HG02588 (cell line): Measurements from ENCODE around the gene SOAT2.
"Not testable (repeated sequence)": the region's sequence is repeated elsewhere in the genome, so short reads cannot be mapped to it uniquely, and the experiment has no call there.

Source experiments
- ATAC-seq: cut with Tn5 transposase; IDR thresholded peaks from one replicate; pipeline ENCODE4 v1.9.1; 2021; ENCODE audit warnings: mild to moderate bottlenecking, moderate library complexity; ENCODE audit not compliant: unreplicated experiment

The SOAT2 gene

GRCh38 chr12:53101931-53102781, 1.1 kb upstream of the SOAT2 start:
- no peak for ATAC-seq

DNA sequence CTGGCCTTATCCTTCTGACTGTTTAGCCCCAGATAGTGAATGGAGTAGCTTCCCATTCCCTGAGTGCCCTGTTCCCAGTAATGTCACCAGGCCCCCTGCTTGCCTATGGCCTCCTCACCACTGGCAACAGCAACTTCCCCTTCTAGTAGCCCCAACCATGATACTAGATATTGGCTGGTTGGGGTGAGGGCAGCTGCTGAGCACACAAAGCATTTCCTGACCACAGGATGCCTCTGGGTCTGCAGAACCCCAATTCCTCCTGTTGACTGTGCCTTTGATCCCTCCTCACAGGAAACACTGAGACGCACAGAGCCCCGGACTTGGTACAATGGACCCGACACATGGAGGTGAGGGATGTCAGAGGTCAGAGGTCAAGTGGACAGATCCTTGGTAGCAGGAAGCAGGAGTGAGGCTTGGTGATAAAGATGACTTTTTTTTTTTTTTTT, 597 bp downstream of the SOAT2 start:
- ATAC-seq, result no peak

- no peak for ATAC-seq
These were observed 2.0 kb downstream of the SOAT2 start for GRCh38 chr12:53105256-53105655.

DNA sequence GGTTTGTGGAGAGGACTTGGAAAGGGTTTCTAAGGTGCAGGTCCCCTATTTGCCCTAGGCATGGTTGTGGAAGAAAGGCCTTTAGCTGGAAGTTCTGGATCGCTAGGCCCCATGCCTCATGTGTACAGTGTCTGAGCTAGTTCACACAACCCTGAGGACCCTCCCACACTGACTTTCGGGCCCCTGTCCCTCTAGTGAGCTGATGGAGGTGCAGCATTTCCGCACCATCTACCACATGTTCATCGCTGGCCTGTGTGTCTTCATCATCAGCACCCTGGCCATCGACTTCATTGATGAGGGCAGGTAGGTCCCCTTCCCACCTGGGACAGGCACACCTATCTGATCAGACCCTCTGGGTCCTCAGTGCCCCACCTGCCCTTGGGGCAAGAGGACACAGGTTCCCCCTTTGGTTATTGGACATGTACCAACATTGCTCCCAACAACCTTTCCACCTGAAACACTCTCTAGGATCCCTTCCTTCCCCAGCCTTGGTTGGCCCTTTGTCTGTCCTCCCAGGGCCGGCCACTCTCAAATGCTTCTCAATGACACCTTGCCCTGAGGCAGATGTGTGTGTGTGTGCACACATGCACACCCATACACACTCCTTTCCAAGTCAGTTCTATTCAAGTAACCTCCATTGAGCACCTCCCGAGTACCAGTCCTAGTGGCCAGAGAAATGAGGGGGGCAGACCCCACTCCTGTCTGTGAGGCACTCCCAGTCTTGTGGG, 2.6 kb downstream of the SOAT2 start:
- no peak for ATAC-seq

DNA sequence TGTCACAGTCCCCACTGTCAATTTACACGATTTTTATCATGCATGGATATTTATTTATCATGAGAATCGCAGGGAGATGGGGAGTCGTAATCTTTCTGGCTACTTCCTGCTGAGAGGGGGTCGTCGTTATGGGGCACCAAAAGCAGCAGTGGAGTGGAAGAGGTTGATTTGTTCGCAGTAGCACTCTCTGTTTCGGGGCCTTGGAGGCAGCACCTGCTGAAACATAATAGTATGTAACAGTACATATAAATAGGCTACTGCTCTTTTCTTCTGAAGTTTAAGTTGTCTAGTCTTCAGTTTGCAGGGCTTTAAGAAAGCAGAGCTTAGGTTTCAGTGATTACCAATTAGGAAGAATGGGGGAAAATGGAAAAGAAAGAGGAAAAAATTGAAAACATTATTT, 3.8 kb downstream of the SOAT2 start:
- ATAC-seq, result no peak

GRCh38 chr12:53112431-53112830, 9.1 kb downstream of the SOAT2 start:
- not testable (repeated sequence) for ATAC-seq

DNA sequence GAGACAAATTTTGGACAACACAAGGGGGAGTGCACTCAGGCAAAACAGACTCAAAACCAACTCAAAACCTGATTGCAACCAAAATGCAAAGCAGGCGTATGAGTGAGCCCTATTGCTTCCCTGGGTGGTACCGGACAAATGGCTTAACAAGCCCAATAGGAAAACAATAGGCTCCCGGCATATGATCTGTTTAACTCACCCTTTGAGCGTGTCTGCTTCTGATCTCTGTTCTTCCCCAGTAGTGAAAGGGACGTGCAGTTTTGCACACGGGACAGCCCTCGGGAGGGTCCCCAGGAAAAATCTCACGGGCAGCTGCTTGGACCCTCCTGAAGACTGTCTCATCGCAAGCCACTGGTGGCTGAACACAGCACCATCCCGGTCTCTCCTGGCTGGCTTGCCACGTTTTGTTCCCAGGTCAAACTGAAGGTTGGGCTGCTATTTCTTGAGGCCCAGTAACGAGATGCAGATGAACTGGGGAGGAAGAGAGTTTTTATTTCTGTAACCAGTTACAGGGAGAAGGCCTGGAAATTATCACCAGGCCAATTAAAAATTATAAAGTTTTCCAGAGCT, 9.9 kb downstream of the SOAT2 start:
- no peak for ATAC-seq

GRCh38 chr12:53113951-53114350, 10.7 kb downstream of the SOAT2 start:
- no peak for ATAC-seq

GRCh38 chr12:53115112-53115890, 12.0 kb downstream of the SOAT2 start:
- ATAC-seq, result no peak

GRCh38 chr12:53115891-53116648, 12.8 kb downstream of the SOAT2 start:
- ATAC-seq, result no peak

GRCh38 chr12:53118751-53119300, 15.5 kb downstream of the SOAT2 start:
- no peak for ATAC-seq

DNA sequence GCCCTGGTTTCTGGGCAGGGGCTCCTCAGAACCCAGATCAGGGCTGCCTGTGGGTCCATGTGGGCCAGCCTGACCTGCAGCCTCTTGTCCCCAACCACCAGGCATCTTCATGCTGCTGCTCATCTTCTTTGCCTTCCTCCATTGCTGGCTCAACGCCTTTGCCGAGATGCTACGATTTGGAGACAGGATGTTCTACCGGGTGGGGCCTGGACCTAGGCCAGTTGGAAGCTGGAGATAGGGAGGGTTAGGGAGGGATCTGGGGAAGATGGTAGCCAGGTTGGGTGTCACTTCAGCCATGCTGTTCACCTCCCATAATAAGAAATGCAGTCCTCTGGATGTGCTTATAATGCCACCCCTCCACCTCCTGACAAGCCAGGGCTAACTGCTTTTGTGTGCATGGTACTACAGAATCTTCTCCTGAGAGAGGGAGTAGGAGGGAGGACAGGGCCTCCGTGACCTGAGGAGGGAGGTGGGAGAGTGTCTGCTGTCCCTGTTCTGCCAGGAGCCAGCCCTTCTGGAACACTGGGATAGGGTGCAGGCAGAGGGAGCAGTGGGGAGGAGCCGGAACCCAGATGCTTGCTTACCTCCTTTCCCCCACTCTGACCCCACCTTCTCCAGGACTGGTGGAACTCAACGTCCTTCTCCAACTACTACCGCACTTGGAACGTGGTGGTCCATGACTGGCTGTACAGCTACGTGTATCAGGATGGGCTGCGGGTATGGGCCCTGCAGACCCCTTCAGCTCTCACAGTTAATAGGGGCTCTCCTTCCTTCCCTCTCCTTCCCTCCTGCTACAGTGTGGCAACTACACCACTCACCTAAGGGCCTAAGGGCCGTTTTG, 17.6 kb downstream of the SOAT2 start:
- no peak for ATAC-seq

- ATAC-seq, result no peak
These were observed 19.7 kb downstream of the SOAT2 start for GRCh38 chr12:53122961-53123468.

DNA sequence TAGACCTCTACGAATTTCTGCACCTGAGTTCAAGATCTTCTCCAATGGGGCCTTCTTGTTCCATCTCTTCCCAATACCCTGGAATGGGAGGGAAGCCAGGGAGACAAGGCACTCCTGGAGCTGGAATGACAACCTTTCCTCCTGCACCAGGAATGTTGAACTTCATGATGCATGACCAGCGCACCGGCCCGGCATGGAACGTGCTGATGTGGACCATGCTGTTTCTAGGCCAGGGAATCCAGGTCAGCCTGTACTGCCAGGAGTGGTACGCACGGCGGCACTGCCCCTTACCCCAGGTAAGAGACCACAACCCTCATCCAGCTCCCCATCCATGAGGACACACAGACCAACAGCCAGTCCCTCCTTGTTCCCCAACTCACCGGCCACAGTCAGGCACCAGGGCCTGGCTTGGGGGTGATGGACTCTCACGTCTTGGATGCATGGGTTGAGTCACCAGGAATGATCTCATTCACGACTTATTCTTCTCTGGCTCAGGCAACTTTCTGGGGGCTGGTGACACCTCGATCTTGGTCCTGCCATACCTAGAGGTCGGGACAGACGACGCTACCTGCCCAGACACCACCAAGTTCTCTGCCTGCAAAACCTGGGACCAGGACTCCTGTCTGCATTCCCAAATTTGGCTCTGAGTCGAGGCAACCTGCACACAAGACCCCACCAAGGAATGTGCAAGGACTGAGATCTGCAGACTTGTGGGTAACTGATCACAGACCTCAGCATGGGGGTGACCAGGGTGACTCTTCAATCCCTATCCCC, 20.5 kb downstream of the SOAT2 start:
- ATAC-seq, result no peak

DNA sequence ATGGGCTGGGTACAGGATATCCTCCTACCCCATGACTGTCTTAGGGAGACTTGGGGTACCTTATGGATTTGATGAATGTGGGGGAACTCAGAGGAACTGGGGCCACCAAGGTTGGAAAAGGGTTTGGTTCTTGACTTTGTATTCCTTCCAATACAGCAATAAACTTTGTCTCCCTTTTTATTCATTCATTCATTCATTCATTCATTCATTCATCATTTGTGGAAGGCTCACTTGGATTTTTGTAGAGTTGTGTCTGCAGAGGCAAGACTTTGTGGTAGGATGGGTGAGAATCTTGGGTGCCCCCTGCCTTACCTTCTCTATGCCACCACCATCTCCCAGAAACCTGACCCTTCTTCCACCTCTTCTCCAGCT, 21.1 kb downstream of the SOAT2 start:
- no peak for ATAC-seq

DNA sequence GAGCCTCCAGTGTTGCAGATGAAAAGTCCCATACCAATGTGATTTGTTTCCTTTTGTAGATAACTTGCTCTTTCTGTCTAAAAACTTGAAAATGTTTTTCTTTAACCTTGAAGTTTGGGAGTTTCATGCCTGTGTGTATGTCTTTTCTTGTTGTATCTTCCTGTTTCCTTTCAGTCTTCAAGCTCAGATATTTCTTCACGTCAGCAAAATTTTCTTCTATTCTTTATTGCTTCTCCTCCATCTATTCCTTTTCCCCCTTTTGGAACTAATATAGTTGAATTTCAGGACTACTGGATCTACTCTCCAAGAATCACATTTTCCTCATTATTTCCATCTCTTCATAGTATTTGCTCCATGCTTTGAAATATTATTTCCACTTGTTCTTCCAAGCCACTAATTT, 23.9 kb downstream of the SOAT2 start:
- no peak for ATAC-seq

GRCh38 chr12:53128780-53129569, 25.7 kb downstream of the SOAT2 start:
- ATAC-seq, result no peak
